Neural cell (in vitro differentiated cells): ENCODE measurements around the gene FHIT.

ENCODE experiments used
- CTCF ChIP-seq: fragments of 450-650 bp; IDR thresholded peaks from 2 replicates; pipeline ENCODE4 v1.5.1; 2014; ENCODE audit warnings: antibody characterized with exemption, mild to moderate bottlenecking, moderate library complexity; ENCODE audit not compliant: poor library complexity, severe bottlenecking
- EP300 ChIP-seq: fragments of 450-650 bp; conservative IDR thresholded peaks from 2 replicates; pipeline ENCODE4 v1.6.1; 2014; ENCODE audit warnings: antibody characterized with exemption, mild to moderate bottlenecking, moderate library complexity; ENCODE audit not compliant: poor library complexity, severe bottlenecking
- EZH2 ChIP-seq: fragments of 200-600, 300-800 bp; shearing (Covaris generic), sonication (generic); IDR thresholded peaks from 2 replicates; pipeline ENCODE4 v1.6.1; 2014; ENCODE audit warnings: antibody characterized with exemption, low read length, borderline replicate concordance, mild to moderate bottlenecking; ENCODE audit not compliant: insufficient read depth, poor library complexity, severe bottlenecking
- REST ChIP-seq: IDR thresholded peaks from 2 replicates; pipeline ENCODE4 v1.6.1; 2012; ENCODE audit warnings: borderline replicate concordance

GRCh38 chr3:60916546-60916945 is 334.7 kb downstream of the FHIT start:
- no peak for TF ChIP-seq CTCF
- no peak for TF ChIP-seq EP300
- no peak for TF ChIP-seq EZH2
- no peak for TF ChIP-seq REST
